ENCODE data around the gene MARVELD3.
"Not testable (repeated sequence)": the region's sequence is repeated elsewhere in the genome, so short reads cannot be mapped to it uniquely, and the experiment has no call there.

Gene MARVELD3

DNA sequence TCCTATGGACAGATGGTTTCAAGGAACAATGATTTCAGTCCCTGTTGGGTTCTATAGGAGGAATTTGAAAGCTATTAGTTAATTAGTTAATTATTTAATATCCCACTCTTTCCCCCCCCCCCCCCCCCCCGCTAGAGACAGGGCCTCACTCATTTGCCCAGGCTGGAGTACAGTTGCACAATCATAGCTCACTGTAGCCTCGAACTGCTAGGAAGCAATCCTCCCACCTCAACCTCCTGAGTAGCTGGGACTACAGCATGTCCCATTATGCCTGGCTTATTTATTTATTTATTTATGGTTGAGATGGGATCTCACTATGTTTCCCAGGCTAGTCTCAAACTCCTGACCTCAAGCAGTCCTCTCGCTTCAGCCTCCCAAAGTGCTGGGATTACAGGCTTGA lies 34.1 kb upstream of the MARVELD3 start:
- no peak for DNase-seq (ENCODE audit: low read depth)

DNA sequence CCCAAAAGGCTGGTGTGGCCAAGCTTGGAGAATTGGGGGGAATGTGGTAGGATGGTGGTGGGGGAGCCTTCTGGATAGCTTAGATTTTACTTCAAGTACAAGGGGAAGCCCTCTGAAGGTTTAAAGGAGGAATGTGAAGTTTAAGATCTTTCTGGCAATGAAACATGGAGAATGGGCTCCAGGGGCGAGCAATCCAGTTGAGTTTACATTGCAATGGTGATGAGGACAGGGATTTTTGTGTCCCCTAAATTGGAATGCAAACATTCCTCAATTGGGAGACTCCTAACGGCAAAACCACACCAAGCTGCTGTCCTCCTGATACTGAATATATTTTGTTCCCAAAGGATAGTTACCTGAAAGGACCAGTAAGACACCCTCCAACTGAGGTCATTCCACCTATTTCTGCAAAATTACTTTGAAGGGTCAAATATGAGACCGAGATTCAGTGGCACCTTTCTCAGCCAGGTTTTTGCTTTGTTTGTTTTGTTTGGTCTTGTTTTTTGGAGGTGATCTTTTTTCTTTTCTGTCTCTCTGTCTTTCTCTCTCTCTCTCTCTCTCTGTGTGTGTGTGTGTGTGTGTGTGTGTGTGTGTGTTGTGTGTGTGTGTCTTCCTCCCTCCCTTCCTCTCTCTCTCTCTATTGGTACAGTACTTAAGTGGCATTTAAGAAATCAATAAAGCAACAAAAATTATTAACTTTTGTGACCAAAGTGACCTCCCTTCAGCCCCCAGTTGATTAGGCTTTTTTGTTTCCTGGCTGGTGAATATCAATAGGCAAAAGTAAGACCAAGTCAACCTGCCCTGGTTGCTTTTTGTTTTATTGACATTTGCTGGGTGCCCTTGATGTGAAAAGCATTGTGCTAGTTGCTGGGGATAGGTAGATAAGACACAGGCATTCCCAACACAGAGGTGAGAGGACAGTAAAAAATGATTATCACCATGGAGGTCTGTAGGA lies 32.7 kb upstream of the MARVELD3 start:
- DNase-seq (ENCODE audit: low read depth), result no peak
- TF ChIP-seq, protein P1, sequence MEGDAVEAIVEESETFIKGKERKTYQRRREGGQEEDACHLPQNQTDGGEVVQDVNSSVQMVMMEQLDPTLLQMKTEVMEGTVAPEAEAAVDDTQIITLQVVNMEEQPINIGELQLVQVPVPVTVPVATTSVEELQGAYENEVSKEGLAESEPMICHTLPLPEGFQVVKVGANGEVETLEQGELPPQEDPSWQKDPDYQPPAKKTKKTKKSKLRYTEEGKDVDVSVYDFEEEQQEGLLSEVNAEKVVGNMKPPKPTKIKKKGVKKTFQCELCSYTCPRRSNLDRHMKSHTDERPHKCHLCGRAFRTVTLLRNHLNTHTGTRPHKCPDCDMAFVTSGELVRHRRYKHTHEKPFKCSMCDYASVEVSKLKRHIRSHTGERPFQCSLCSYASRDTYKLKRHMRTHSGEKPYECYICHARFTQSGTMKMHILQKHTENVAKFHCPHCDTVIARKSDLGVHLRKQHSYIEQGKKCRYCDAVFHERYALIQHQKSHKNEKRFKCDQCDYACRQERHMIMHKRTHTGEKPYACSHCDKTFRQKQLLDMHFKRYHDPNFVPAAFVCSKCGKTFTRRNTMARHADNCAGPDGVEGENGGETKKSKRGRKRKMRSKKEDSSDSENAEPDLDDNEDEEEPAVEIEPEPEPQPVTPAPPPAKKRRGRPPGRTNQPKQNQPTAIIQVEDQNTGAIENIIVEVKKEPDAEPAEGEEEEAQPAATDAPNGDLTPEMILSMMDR (conservative IDR thresholded peaks at IDR 0.05; ENCODE audit: low read depth, low read length), result no peak
- H3K4me3 ChIP-seq (ENCODE audit: low read length), result no peak overlapping the region

More for the DNA sequence above, 34.1 kb upstream of the MARVELD3 start:
- no peak overlapping the region for H3K4me3 ChIP-seq (ENCODE audit: low read length)
- TF ChIP-seq, protein P1 (conservative IDR thresholded peaks at IDR 0.05; ENCODE audit: low read depth, low read length), result no peak

DNA sequence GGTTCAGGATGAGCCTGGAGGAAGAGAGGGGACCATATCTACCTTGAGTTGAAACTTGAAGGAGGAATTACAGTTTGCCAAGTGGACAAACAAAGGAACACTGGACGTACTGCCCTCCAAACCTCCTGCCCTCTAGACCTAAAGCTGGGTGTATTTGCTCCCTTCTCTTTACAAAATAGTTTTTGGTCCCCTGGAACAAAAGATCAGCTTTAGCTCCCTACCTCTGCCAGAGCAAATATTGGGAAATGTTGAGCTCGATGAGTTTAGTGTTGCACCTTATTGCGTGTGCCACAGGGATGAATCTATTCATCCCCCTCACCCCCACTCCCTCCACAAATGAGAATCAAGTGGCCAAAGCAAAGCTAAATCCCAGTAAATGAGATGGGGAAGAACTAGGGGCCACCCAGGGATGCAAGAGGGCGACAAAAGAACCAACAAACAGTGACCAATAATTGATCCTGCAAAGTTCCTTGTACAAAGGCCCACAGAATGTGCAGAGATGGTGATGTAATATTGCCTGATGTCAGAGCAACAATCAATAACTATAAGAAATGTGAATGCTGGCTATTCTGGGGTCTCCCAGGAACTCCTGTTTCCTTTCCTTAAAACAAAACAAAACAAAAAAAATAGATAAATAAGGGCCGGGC lies 31.9 kb upstream of the MARVELD3 start:
- TF ChIP-seq, protein P1 (conservative IDR thresholded peaks at IDR 0.05; ENCODE audit: low read depth, low read length), result no peak
- no peak overlapping the region for H3K4me3 ChIP-seq (ENCODE audit: low read length)
- DNase-seq (ENCODE audit: low read depth), result no peak

DNA sequence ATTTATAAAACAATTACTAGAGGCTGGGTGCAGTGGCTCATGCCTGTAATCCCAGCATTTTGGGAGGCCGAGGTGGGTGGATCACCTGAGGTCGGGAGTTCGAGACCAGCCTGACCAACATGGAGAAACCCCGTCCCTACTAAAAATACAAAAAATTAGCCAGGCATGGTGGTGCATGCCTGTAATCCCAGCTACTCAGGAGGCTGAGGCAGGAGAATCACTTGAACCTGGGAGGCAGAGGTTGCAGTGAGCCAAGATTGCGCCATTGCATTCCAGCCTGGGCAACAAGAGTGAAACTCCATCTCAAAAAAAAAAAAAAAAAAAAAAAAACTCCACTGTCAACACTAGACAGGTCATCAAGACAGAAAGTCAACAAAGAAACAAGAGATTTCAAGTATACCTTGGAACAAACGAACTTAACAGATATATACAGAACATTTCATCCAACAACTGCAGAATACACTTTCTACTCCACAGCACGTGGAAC lies 30.6 kb upstream of the MARVELD3 start:
- not testable (repeated sequence) for H3K4me3 ChIP-seq (ENCODE audit: low read length); DNase-seq (ENCODE audit: low read depth)

DNA sequence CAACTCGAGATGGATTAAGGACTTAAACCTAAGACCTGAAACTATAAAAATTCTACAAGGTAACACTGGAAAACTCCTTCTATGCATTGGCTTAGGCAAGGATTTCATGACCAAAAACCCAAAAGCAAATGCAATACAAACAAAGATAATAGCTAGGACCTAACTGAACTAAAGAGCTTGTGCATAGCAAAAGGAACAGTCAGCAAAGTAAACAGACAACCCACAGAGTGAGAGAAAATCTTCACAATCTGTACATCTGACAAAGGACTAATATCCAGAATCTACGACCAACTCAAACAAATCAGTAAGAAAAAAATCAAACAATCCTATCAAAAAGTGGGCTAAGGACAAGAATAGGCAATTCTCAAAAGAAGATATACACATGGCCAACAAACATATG lies 27.6 kb upstream of the MARVELD3 start:
- not testable (repeated sequence) for H3K4me3 ChIP-seq (ENCODE audit: low read length); DNase-seq (ENCODE audit: low read depth)

DNA sequence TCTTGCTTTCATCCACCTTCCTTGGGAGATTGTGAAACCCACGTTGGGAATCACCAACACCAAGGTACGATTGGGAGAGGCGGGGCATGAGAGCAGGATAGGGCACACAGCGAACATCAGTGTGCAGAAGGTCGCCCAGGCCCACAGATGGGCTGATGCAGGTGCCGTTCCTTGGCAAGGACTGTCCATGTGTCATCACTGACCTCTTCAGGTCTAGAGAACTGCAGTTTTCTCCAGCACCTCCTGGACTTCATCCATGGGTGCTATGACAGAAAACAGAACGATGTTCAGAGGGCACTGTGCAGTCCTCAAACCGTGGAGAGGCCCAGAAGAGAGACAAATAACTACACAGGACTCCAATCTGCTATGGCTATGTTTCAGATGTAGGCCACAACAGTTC lies 25.2 kb upstream of the MARVELD3 start:
- DNase-seq (ENCODE audit: low read depth), result no peak
- no peak overlapping the region for H3K4me3 ChIP-seq (ENCODE audit: low read length)
- TF ChIP-seq, protein P1 (conservative IDR thresholded peaks at IDR 0.05; ENCODE audit: low read depth, low read length), result no peak

DNA sequence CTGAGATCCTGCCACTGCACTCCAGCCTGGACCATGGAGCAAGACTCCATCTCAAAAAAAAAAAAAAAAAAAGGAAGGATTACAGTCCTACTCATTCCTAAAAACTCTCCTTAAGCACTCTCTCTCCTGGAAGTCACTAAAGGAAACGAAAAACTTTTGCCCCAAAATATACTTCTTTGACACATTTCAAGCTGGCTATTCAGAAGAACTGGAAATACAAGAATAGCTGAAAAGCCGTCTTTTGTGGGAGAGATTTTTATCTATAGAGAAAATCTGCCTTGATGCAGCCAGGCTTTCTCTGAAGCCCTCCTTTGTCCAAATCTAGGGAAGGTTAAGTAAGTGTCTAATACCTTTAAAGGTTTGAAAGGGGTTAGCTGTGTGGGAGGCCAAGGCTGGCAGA lies 16.9 kb upstream of the MARVELD3 start:
- DNase-seq (ENCODE audit: low read depth), result no peak
- TF ChIP-seq, protein P1 (conservative IDR thresholded peaks at IDR 0.05; ENCODE audit: low read depth, low read length), result no peak
- H3K4me3 ChIP-seq (ENCODE audit: low read length), result no peak overlapping the region

DNA sequence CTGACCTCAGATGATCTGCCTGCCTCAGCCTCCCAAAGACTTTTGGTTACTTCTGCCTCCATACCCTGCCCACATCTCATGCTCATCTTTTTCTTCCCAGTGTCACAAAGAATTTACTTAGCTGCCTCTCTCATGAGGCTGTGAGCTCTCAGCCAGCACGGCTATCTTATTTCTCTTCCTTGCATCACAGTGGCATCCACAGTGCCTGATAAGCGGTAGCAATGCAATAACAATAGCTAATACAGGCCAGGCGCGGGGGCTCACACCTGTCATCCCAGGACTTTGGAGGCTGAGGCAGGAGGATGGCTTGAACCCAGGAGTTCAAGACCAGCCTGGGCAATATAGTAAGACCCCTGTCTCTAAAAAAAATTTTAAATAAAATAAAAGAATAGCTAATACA lies 15.5 kb upstream of the MARVELD3 start:
- TF ChIP-seq, protein P1 (conservative IDR thresholded peaks at IDR 0.05; ENCODE audit: low read depth, low read length), result no peak
- H3K4me3 ChIP-seq (ENCODE audit: low read length), result no peak overlapping the region
- DNase-seq (ENCODE audit: low read depth), result no peak
